Measurements from ENCODE around the gene OPN1MW2.
"Not testable (repeated sequence)": the region's sequence is repeated elsewhere in the genome, so short reads cannot be mapped to it uniquely, and the experiment has no call there.

Gene OPN1MW2

DNA sequence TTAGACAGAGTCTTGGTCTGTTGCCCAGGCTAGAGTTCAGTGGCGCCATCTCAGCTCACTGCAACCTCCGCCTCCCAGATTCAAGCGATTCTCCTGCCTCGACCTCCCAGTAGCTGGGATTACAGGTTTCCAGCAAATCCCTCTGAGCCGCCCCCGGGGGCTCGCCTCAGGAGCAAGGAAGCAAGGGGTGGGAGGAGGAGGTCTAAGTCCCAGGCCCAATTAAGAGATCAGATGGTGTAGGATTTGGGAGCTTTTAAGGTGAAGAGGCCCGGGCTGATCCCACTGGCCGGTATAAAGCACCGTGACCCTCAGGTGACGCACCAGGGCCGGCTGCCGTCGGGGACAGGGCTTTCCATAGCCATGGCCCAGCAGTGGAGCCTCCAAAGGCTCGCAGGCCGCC lies at the start of gene OPN1MW2:
OPN1MW2 (plus strand) TSS at position 301 of the 400 bp plus-strand sequence; CDS start at position 361, 60 bp downstream.
- DNase-seq (ENCODE audit: low read depth in 2 of 2), result not testable (repeated sequence)

GRCh38 chrX:154172535-154172943 lies 47.0 kb upstream of the OPN1MW2 start:
- DNase-seq (ENCODE audit: low read depth in 2 of 2), result not testable (repeated sequence)

GRCh38 chrX:154174356-154174755 lies 45.2 kb upstream of the OPN1MW2 start:
- DNase-seq (ENCODE audit: low read depth in 2 of 2), result not testable (repeated sequence)

- not testable (repeated sequence) for DNase-seq (ENCODE audit: low read depth in 2 of 2)
These were observed 37.3 kb upstream of the OPN1MW2 start, which contains the start of gene OPN1MW for GRCh38 chrX:154182296-154182695. Gene OPN1MW (plus strand): TSS chrX:154182596. CDS start chrX:154182678, 82 bp downstream.

- not testable (repeated sequence) for DNase-seq (ENCODE audit: low read depth in 2 of 2)
These were observed 35.8 kb upstream of the OPN1MW2 start for GRCh38 chrX:154183794-154184193.

- not testable (repeated sequence) for DNase-seq (ENCODE audit: low read depth in 2 of 2)
These were observed 26.7 kb upstream of the OPN1MW2 start for GRCh38 chrX:154192846-154193245.

GRCh38 chrX:154194316-154194715 lies 25.2 kb upstream of the OPN1MW2 start:
- DNase-seq (ENCODE audit: low read depth in 2 of 2), result not testable (repeated sequence)

DNA sequence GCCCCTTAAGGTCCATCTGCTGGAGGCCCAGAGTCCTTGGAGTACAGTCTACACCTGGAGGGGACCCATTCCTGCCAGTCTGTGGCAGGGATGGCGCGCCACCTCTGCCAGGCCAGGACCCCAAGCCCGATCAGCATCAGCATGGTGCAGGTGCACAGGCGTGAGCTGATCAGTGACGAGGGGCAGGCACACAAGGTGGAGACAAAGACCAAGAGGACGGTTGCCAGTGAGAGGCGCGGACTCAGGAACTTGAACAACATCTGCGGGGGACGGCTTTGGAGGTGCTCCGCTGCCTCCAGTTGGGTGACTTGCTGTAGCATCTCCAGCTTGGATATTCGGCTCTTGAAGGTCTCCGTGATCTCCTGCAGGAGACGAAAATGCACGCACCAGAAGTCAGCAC lies 23.1 kb upstream of the OPN1MW2 start:
- not testable (repeated sequence) for DNase-seq (ENCODE audit: low read depth in 2 of 2)

- DNase-seq (ENCODE audit: low read depth in 2 of 2), result not testable (repeated sequence)
These were observed 9.7 kb upstream of the OPN1MW2 start for GRCh38 chrX:154209670-154210418.

DNA sequence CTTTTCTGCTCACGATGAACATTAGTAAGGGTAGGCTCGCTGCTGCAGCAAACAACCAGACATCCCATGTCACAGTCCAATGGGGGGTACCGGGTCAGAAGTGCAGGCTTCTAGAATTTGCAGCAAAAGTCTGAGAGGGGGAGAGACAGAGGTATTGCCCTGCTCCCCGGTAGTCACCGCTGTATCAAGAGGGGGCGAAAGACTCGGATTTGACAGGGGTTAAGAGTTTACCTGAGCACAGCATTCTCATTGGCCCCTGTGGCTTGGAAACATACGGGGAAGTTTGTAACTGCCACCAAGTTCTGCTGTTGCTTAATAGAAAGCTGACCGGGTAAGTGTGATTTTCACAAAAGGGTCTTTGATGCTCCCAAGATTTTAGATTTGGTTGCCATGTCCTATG lies 8.5 kb upstream of the OPN1MW2 start:
- not testable (repeated sequence) for DNase-seq (ENCODE audit: low read depth in 2 of 2)

DNA sequence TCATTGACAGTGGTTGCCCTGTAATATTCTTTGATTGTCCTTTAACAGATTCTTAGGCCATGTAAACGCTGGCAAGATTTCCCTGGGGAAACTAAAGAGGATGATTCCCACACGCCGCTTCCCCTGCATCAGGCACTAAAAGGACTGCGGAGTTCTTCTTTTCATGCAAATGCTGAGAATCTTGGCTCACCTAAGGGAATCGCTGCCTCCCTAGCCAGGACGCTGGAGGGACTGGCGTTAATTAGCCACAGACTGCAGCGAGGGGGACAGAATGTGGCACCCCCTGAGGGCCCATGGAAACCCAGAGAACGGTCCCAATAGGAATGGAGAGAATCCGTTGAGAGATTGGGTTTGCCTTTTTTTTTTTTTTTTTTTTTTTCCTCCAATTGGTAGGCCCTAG lies 8.1 kb upstream of the OPN1MW2 start:
- DNase-seq (ENCODE audit: low read depth in 2 of 2), result not testable (repeated sequence)

DNA sequence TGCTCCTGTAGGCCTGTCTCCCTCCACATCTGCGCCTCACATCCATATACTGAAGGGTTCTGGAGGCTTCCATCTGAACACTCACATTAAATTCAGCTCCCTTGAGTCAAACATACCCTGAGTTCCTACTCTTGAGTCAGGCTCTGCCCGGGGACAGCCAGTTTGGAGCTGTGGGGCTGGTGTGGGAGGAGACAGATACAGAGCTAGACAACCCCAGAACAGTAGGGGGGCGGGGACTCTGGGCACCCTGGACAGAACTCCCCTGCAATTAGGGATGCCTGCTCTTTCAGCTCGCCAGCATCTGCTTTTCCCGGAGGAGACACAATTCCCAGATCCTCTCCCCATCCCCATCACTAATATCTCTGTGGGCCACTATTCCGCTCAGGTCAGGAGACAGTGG lies 5.7 kb downstream of the OPN1MW2 start:
- not testable (repeated sequence) for DNase-seq (ENCODE audit: low read depth in 2 of 2)

GRCh38 chrX:154226706-154227105 lies 7.2 kb downstream of the OPN1MW2 start:
- not testable (repeated sequence) for DNase-seq (ENCODE audit: low read depth in 2 of 2)

DNA sequence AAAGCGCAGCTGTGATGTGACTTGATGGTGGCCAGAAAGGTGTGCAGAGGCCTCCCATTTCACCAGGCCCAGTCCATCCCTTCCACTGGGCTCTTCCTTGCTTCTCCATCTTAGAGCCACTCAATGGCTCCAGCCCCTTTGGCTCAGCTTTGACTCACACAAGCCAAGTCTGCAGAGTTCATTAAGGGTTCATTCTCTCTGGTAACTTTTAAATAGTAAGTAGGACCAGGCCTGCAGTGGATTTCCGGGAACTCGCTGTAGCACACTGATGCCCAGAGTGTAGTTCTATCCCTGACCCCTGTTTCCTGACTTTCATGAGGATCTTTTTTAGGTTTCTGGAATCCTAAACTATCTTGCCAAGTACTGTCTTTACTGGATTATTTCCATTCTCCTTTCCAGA lies 11.9 kb downstream of the OPN1MW2 start:
- DNase-seq (ENCODE audit: low read depth in 2 of 2), result not testable (repeated sequence)

GRCh38 chrX:154233620-154234019 lies 14.1 kb downstream of the OPN1MW2 start:
- DNase-seq (ENCODE audit: low read depth in 2 of 2), result not testable (repeated sequence)

DNA sequence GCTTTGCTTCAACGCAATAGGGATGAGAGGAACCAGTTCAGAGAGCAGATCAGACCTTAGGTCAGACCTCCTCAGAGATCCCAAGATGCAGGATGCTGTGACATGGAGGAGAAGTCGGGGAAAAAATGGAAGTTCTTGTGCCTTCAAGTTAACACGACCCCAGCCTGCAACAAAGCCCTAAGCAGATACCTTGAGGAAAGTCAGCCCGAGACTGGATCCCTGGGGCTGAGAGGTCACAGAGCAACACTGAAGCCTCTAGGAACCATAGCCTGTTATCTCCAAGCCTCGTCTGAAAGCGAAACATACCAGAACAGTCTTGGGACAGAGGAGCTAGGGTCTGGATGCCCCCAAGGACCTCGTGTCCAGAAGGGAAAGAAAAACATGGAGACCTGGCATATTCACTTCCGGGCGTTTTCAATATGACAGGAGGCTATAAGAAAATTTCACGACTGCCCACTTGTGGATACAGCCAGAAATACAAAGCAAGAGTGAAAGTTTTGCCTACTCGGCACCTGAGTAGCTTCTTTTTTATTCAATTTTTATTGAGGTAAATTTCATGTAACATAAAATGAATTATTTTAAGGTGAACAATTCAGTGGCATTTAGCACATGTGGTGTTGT lies 19.5 kb downstream of the OPN1MW2 start:
- DNase-seq (ENCODE audit: low read depth in 2 of 2), result not testable (repeated sequence)

- DNase-seq (ENCODE audit: low read depth in 2 of 2), result not testable (repeated sequence)
These were observed 20.5 kb downstream of the OPN1MW2 start for GRCh38 chrX:154239982-154240503.

DNA sequence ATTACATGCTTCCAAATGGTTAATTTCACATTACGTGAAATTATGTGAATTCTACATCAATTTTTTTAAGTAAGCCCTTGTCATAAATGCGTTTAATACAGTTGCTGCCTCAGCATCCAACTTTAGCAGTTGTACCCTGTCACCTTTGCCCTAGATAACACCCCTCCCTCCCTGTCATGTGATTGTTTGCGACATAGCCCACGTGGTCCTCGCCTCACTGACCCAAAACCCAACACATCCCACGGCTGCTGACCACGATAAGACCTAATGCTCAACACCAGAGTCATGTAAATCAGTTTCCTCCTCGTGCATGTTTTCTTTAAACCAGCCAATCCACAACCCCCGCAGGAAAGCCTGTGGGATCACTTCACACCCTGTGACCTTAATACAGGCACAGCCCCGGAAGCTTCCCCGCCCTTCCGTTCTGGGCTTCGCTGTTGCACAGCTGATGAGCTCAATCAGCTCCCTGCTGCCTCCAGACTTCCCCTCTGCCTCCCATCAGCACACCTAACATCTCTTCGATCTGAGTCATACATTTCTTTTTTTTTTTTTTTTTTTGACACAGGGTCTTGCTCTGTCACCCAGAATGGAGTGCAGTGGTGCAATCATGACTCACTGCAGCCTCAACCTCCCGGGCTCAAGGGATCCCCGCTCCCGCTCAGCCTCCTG lies 28.0 kb downstream of the OPN1MW2 start:
- not testable (repeated sequence) for DNase-seq (ENCODE audit: low read depth in 2 of 2)

GRCh38 chrX:154248076-154248475 lies 28.5 kb downstream of the OPN1MW2 start:
- not testable (repeated sequence) for DNase-seq (ENCODE audit: low read depth in 2 of 2)

DNA sequence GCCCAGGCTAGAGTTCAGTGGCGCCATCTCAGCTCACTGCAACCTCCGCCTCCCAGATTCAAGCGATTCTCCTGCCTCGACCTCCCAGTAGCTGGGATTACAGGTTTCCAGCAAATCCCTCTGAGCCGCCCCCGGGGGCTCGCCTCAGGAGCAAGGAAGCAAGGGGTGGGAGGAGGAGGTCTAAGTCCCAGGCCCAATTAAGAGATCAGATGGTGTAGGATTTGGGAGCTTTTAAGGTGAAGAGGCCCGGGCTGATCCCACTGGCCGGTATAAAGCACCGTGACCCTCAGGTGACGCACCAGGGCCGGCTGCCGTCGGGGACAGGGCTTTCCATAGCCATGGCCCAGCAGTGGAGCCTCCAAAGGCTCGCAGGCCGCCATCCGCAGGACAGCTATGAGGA lies 37.7 kb downstream of the OPN1MW2 start, which contains the start of gene OPN1MW3:
OPN1MW3 (plus strand) TSS at position 301 of the 400 bp plus-strand sequence; CDS start at position 339, 38 bp downstream.
- DNase-seq (ENCODE audit: low read depth in 2 of 2), result not testable (repeated sequence)

- DNase-seq (ENCODE audit: low read depth in 2 of 2), result not testable (repeated sequence)
These were observed 39.2 kb downstream of the OPN1MW2 start for GRCh38 chrX:154258711-154259110.

GRCh38 chrX:154263072-154263471 lies 43.5 kb downstream of the OPN1MW2 start:
- not testable (repeated sequence) for DNase-seq (ENCODE audit: low read depth in 2 of 2)
